Right lobe of liver (tissue), 6 donors: ENCODE measurements around the gene TNIP2. TPM values are rescaled to one million over a fixed set of nuclear protein-coding genes. Genes with fewer than 3 reads are reported as not detected.
"Not testable (repeated sequence)": the region's sequence is repeated elsewhere in the genome, so short reads cannot be mapped to it uniquely, and the experiment has no call there.

Source experiments
- ATAC-seq, 4 donors: fragments of 200-7000 bp; cut with Tn5 transposase; one replicate each; pipeline ENCODE4 v1.9.1; 2020; ENCODE audit warnings: mild to moderate bottlenecking in 4 of 4, moderate library complexity in 4 of 4
- DNase-seq, 3 donors: peaks; one replicate each; pipeline ENCODE4 v3.0.0-alpha.2; 2020
- H3K27ac ChIP-seq, 3 donors: fragments of 200-600 bp; one replicate each; pipeline ENCODE4 v1.8.0; 2022
- H3K27me3 ChIP-seq, 2 donors: fragments of 200-600 bp; one replicate each; pipeline ENCODE4 v1.8.0; 2022
- H3K36me3 ChIP-seq, 4 donors: fragments of 200-600 bp; sonication (generic) in 1 of 4; one replicate each; pipeline versions ENCODE4 v1.5.1 to v1.8.0; 2017 to 2022; ENCODE audit warnings: control low read depth in 1 of 4
- H3K4me1 ChIP-seq, 4 donors: fragments of 200-600 bp; sonication (generic) in 1 of 4; one replicate each; pipeline versions ENCODE4 v1.5.1 to v1.8.0; 2017 to 2022; ENCODE audit warnings: control low read depth in 1 of 4
- H3K4me3 ChIP-seq, 3 donors: fragments of 200-600 bp; one replicate each; pipeline ENCODE4 v1.8.0; 2022
- H3K9me3 ChIP-seq, 4 donors: fragments of 200-600 bp; sonication (generic) in 1 of 4; one replicate each; pipeline versions ENCODE4 v1.5.1 to v1.8.0; 2017 to 2022; ENCODE audit warnings: control low read depth in 1 of 4
- POLR2A ChIP-seq: fragments of 450-650 bp; IDR thresholded peaks from one replicate; pipeline ENCODE4 v1.6.1; 2017; ENCODE audit warnings: antibody characterized with exemption, mild to moderate bottlenecking
- WGBS: methylation state at CpG from one replicate; pipeline ENCODE4 v1.1.6; 2018; ENCODE audit warnings: low coverage, low lambda C conversion rate; ENCODE audit not compliant: insufficient coverage; ENCODE audit errors: missing lambda C conversion rate; 5-methylcytosine and 5-hydroxymethylcytosine counted together
- intact Hi-C, 2 donors: fragments of 100-400 bp; cut with DNase I; formaldehyde crosslinking; loops; one replicate each; pipeline versions ENCODE4 v1.11.2 to v1.14.1; 2022
- total RNA-seq, 6 experiments: library from RNA; depleted of rRNA in 2 of 6; stranded (reverse); fragments of >200 nt in 2 of 6; fragmentation: NEBNext Ultra II Directional in 3 of 6; extraction: Animal tissue kit (Norgen Biotek cat#: 25700) in 3 of 6; gene quantifications; one replicate each; pipeline versions ENCODE4 v1.1.0 to v1.2.4, GENCODE V29; 2016 to 2023
- TF ChIP-seq, protein P1 (sequence below), 4 donors: fragments of 200-600 bp in 3 of 4; fragments of 450-650 bp in 1 of 4; IDR thresholded peaks; one replicate each; pipeline versions ENCODE4 v1.5.1 to v1.8.0; 2016 to 2022; ENCODE audit warnings: antibody characterized with exemption in 4 of 4, mild to moderate bottlenecking in 2 of 4
- donor health status: DM: no; HTN: yes; CAD: no.
- donor health status: DM: no; HTN: no; CAD: no.
- donor health status: DM: no; HTN: no; CAD: no.
- donor health status: DM: no; HTN: yes; CAD: no.
- donor health status: DM: no; HTN: yes; CAD: no.

Gene TNIP2
- total RNA-seq, 6 experiments from 2014 or later, result 9.7 to 40.6 (median 18.8) TPM

- no CpG with 5 or more reads among the region's 6 CpGs for WGBS
- Histone ChIP-seq H3K4me3 (no peak overlapping the region), H3K4me1 (no peaks in the 10 kb centered on the region), H3K27ac (no peak overlapping the region), H3K27me3 (no peaks in the 10 kb centered on the region), H3K9me3 (no peaks in the 10 kb centered on the region), H3K36me3 (peaks cover 2 to 51% (median 27%) of the 10 kb centered on the region in 4 donors)
- ATAC-seq (no peak), DNase-seq (peak in 1 of 3 donors; percentile 40)
- intact Hi-C loops, result no loop called here
- TF ChIP-seq, protein P1, sequence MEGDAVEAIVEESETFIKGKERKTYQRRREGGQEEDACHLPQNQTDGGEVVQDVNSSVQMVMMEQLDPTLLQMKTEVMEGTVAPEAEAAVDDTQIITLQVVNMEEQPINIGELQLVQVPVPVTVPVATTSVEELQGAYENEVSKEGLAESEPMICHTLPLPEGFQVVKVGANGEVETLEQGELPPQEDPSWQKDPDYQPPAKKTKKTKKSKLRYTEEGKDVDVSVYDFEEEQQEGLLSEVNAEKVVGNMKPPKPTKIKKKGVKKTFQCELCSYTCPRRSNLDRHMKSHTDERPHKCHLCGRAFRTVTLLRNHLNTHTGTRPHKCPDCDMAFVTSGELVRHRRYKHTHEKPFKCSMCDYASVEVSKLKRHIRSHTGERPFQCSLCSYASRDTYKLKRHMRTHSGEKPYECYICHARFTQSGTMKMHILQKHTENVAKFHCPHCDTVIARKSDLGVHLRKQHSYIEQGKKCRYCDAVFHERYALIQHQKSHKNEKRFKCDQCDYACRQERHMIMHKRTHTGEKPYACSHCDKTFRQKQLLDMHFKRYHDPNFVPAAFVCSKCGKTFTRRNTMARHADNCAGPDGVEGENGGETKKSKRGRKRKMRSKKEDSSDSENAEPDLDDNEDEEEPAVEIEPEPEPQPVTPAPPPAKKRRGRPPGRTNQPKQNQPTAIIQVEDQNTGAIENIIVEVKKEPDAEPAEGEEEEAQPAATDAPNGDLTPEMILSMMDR (IDR thresholded peaks at IDR 0.05), result no peak
- TF ChIP-seq POLR2A, result no peak
Observed at GRCh38 chr4:2742823-2743517, 13.2 kb downstream of the TNIP2 start.

DNA sequence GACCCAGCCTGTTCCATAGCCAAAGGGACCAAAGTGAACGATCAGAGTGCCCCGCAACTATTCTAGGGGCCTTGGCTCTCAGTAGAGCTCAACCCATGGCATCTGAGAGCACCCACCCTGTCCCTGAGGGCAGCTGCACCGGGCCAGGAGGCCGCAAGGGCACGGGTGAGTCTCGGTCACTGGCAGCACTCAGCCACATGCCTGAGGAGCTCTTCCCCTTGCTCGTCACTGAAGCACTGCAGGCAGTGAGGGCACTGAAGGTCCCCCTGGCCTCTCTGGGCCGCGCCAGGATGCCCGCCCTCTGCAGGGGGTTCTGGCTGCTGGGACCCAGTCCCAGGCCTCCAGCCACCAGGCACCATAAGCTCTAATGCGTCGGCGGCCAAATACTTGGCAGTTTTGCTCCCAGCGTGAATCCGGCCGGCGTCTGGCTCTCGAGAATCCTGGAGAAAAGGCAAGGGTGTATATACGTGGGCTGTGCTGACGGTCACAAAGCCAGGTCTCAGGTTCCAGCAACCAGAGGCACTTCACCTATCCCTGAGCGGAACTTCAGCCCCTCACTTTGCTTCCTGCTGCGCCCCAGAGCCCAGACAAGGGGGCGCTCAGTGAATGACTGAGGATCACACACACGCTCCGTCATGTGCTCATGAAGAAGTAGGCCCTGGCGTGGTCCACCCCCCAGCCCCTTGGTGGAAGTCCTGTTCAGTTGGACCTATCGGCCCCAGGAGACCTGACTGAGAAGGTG, 13.9 kb downstream of the TNIP2 start:
- peaks cover 2 to 45% (median 24%) of the 10 kb centered on the region in 4 donors for H3K36me3 ChIP-seq

DNA sequence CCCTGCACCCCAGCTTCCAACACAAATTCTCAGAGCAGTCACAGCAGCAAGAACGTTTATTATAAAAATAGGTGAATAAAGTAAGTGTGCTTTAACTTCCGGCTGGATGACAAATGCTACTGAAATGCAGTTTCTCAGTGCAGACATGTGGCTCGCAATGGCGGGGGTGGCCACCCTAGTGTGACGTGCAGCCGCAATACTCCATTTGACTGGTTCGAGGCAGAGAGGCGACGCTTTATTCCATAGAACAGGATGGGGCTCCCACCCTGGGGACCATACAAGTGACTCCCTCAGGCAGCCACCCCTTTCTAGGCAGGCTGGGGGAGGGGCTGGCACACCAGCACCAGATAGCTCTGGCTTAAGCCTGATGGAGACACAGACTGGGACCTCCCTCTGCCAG, 14.5 kb downstream of the TNIP2 start:
- Histone ChIP-seq H3K9me3 (no peaks in the 10 kb centered on the region), H3K27ac (no peak overlapping the region), H3K27me3 (no peaks in the 10 kb centered on the region), H3K4me1 (no peaks in the 10 kb centered on the region), H3K36me3 (peaks cover 0 to 38% (median 22%) of the 10 kb centered on the region in 4 donors), H3K4me3 (no peak overlapping the region)
- whole genome bisulfite sequencing, result 44% methylated on average over 2 of the region's 9 CpGs
- ATAC-seq (no peak), DNase-seq (no peak)
- intact Hi-C loops, result no loop called here
- TF ChIP-seq POLR2A, result no peak
- TF ChIP-seq, protein P1 (IDR thresholded peaks at IDR 0.05), result no peak

More for the DNA sequence above, 13.9 kb downstream of the TNIP2 start:
- intact Hi-C loops, result no loop called here
- no peak overlapping the region for H3K4me3 ChIP-seq
- 100% methylated on average over 1 of the region's 27 CpGs for WGBS
- TF ChIP-seq POLR2A, result no peak
- TF ChIP-seq, protein P1 (IDR thresholded peaks at IDR 0.05), result no peak
- no peaks in the 10 kb centered on the region for H3K9me3 ChIP-seq
- DNase-seq (peak in 1 of 3 donors; percentile 43), ATAC-seq (no peak)
- no peaks in the 10 kb centered on the region for H3K4me1 ChIP-seq
- no peak overlapping the region for H3K27ac ChIP-seq
- H3K27me3 ChIP-seq, result no peaks in the 10 kb centered on the region

DNA sequence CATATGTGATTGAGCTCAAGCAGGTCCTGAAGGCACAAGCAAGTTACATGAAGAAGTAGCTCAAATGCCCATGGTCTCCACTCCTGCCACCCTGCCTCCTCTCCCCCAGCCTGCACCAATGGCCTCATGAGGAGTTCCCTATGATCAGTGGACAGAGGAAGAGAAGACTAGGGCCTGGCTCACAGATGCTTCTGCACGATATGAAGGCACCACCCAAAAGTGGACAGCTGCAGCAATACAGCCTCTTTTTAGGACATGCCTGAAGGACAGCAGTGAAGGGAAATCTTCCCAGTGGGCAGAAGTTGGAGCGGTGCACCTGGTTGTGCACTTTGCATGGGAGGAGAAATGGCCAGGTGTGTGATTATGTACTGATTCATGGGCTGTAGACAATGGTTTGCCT, 17.8 kb downstream of the TNIP2 start:
- ATAC-seq, H3K4me1 ChIP-seq: not testable (repeated sequence)

GRCh38 chr4:2735869-2736268, 20.3 kb downstream of the TNIP2 start:
- Histone ChIP-seq H3K4me3 (no peak overlapping the region), H3K36me3 (peaks cover 0 to 15% (median 6%) of the 10 kb centered on the region in 4 donors), H3K9me3 (peaks cover 0 to 3% (median 0%) of the 10 kb centered on the region in 4 donors), H3K4me1 (no peaks in the 10 kb centered on the region), H3K27me3 (no peaks in the 10 kb centered on the region), H3K27ac (no peak overlapping the region)
- TF ChIP-seq POLR2A, result no peak
- TF ChIP-seq, protein P1 (IDR thresholded peaks at IDR 0.05), result no peak
- DNase-seq, result no peak
- no peak for ATAC-seq
- intact Hi-C loops, result no loop called here

More for the DNA sequence above, 17.8 kb downstream of the TNIP2 start:
- H3K4me3 ChIP-seq, H3K27ac ChIP-seq, H3K9me3 ChIP-seq, H3K27me3 ChIP-seq, intact Hi-C loops: not testable (repeated sequence)
- WGBS, result 88% methylated on average over 1 of the region's 2 CpGs
- peaks cover 0 to 11% (median 0%) of the 10 kb centered on the region in 4 donors for H3K36me3 ChIP-seq
- peak in 1 of 3 donors; percentile 7 for DNase-seq
